Naive thymus-derived CD4-positive, alpha-beta T cell (primary cell): Measurements from ENCODE around the gene ADGRB2. TPM values are rescaled to one million over a fixed set of nuclear protein-coding genes. Genes with fewer than 3 reads are reported as not detected.

Experiments used
- ATAC-seq: fragments of 150-1000 bp; cut with Tn5 transposase; 2 replicates; pipeline ENCODE4 v1.10.0; 2021; ENCODE audit warnings: mild to moderate bottlenecking, moderate library complexity
- CTCF ChIA-PET: fragments of 350-600 bp; sonication (Branson Sonifier 250); formaldehyde crosslinking; loops from one replicate; lab custom pipeline; 2021; ENCODE audit warnings: antibody characterized with exemption; lab: Charles Lee
- POLR2A ChIA-PET: fragments of 350-600 bp; sonication (Branson Sonifier 250); formaldehyde crosslinking; loops from one replicate; lab custom pipeline; 2021; ENCODE audit warnings: antibody characterized with exemption, inconsistent platforms; lab: Charles Lee
- DNase-seq, 9 donors: peaks; one replicate each; pipeline versions ENCODE4 v3.0.0 to v3.0.0-alpha.2; 2020 to 2022; ENCODE audit warnings: mixed read lengths in 1 of 9
- H3K27ac ChIP-seq: one replicate; pipeline ENCODE4 v1.7.0; 2013; ENCODE audit warnings: mild to moderate bottlenecking, low read depth, low read length, moderate library complexity
- H3K27me3 ChIP-seq, 2 donors: one replicate each; pipeline ENCODE4 v1.7.0; 2013; ENCODE audit warnings: low read length in 2 of 2, mild to moderate bottlenecking in 2 of 2, moderate library complexity in 2 of 2; ENCODE audit not compliant: control insufficient read depth in 2 of 2, insufficient read depth in 2 of 2
- H3K36me3 ChIP-seq, 3 experiments: 1 replicate in 2 of 3; 2 replicates in 1 of 3; pipeline ENCODE4 v1.7.0; 2013; ENCODE audit warnings: low read length in 3 of 3, mild to moderate bottlenecking in 3 of 3, moderate library complexity in 1 of 3; ENCODE audit not compliant: insufficient read depth in 3 of 3, control insufficient read depth in 2 of 3
- H3K4me1 ChIP-seq, 2 donors: one replicate each; pipeline ENCODE4 v1.7.0; 2013; ENCODE audit warnings: low read length in 2 of 2, mild to moderate bottlenecking in 2 of 2, moderate library complexity in 1 of 2; ENCODE audit not compliant: control insufficient read depth in 2 of 2, insufficient read depth in 2 of 2
- H3K4me3 ChIP-seq: 2 replicates; pipeline ENCODE4 v1.7.0; 2013; ENCODE audit warnings: mild to moderate bottlenecking, low read length
- H3K9me3 ChIP-seq, 3 experiments: 1 replicate in 2 of 3; 2 replicates in 1 of 3; pipeline ENCODE4 v1.7.0; 2013; ENCODE audit warnings: low read length in 3 of 3; ENCODE audit not compliant: control insufficient read depth in 2 of 3
- H3K27ac Mint-ChIP-seq, 9 donors: one replicate each; pipeline ENCODE4 v1.8.0; 2020 to 2022; ENCODE audit warnings: mixed read lengths in 9 of 9, mild to moderate bottlenecking in 8 of 9, moderate library complexity in 5 of 9, inconsistent platforms in 2 of 9
- H3K27me3 Mint-ChIP-seq, 5 donors: one replicate each; pipeline ENCODE4 v1.8.0; 2021 to 2022; ENCODE audit warnings: mixed read lengths in 5 of 5, mild to moderate bottlenecking in 1 of 5
- H3K36me3 Mint-ChIP-seq, 5 donors: one replicate each; pipeline ENCODE4 v1.8.0; 2020 to 2022; ENCODE audit warnings: mixed read lengths in 5 of 5, mild to moderate bottlenecking in 3 of 5, inconsistent platforms in 1 of 5
- H3K4me1 Mint-ChIP-seq, 7 donors: one replicate each; pipeline ENCODE4 v1.8.0; 2020 to 2022; ENCODE audit warnings: mixed read lengths in 7 of 7, mild to moderate bottlenecking in 3 of 7, inconsistent platforms in 1 of 7
- H3K4me3 Mint-ChIP-seq, 10 donors: one replicate each; pipeline ENCODE4 v1.8.0; 2020 to 2022; ENCODE audit warnings: mild to moderate bottlenecking in 10 of 10, mixed read lengths in 10 of 10, moderate library complexity in 6 of 10, inconsistent platforms in 2 of 10
- H3K9me3 Mint-ChIP-seq, 11 donors: one replicate each; pipeline ENCODE4 v1.8.0; 2020 to 2022; ENCODE audit warnings: mixed read lengths in 11 of 11, mild to moderate bottlenecking in 4 of 11, inconsistent platforms in 1 of 11, moderate library complexity in 1 of 11
- intact Hi-C, 2 donors: fragments of 100-400 bp; cut with micrococcal nuclease; formaldehyde crosslinking; loops; one replicate each; pipeline ENCODE4 v1.15.1; 2023
- polyA plus RNA-seq, 2 donors: library from polyadenylated mRNA; unstranded; fragments of 300-500 nt; fragmentation: Illumina TruSeq; gene quantifications; one replicate each; pipeline ENCODE4 v1.2.3, GENCODE V29; 2021
- total RNA-seq, 6 experiments: library from RNA in 5 of 6; stranded (reverse) in 5 of 6; gene quantifications; 1 replicate in 5 of 6; 2 replicates in 1 of 6; pipeline ENCODE4 v1.2.3 and lab custom pipeline; 2021 to 2026

The ADGRB2 gene
- total and polyA plus RNA-seq, 7 experiments from 2014 or later = 0.11 to 4.3 (median 0.43) TPM; not detected in 2

DNA sequence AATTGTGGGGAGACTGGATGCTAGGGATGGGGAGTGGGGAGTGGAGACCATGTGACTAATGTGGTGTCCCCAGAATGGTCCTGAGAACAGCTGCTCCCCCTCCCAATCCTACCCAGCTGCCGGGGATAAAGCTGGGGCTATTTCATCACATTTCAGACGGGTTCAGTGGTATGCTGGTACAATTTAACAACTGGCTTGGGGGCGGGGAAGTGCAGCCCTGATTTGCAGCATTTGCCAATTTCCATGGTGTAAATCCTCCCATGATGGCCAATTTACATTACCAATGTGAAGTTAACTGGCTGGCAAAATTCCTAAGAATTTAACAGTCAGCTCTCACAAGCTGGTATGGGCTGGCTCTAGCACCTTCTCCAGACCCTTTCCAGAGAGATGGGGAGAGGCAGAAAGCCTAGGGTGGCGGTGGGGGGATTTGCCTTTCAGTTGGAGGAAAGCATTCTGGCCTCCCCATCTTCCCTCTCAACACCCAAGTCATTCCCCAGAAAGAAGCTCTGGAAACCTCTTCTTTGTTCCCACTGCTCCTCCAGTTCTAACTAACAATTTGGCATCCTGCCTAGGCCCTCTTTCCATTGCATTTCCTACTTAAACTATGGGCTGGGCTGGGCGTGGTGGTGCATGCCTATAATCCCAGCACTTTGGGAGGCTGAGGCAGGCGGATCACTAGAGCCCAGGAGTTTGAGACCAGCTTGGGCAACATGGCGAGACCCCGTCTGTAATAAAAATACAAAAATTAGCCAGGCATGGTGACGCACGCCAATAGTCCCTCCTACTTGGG is 11.3 kb upstream of the ADGRB2 start:
- Histone ChIP-seq H3K27ac (no peak overlapping the region), H3K4me3 (no peak overlapping the region), H3K36me3 (no peaks in the 10 kb centered on the region), H3K27me3 (peaks cover 0 to 3% of the 10 kb centered on the region in 2 donors), H3K9me3 (no peaks in the 10 kb centered on the region), H3K4me1 (peaks cover 6 to 14% of the 10 kb centered on the region in 2 donors)
- Mint-ChIP-seq H3K4me1 (peaks cover 19 to 29% (median 21%) of the 10 kb centered on the region in 7 donors), H3K4me3 (no peak overlapping the region), H3K27me3 (peaks cover 27 to 57% (median 40%) of the 10 kb centered on the region in 5 donors), H3K36me3 (peaks cover 0 to 2% (median 0%) of the 10 kb centered on the region in 5 donors), H3K27ac (no peak overlapping the region), H3K9me3 (no peaks in the 10 kb centered on the region)
- intact Hi-C loops = no loop called here
- POLR2A ChIA-PET = no interaction called here
- DNase-seq (no peak), ATAC-seq (no peak)
- CTCF ChIA-PET = interaction anchor here (0.7 kb wide), 1 partner anchor 153 kb away, joined by 4 read pairs; no protein-coding TSS in a partner anchor

GRCh38 chr1:31774495-31774894 is 10.4 kb upstream of the ADGRB2 start:
- ATAC-seq (no peak), DNase-seq (no peak)
- POLR2A ChIA-PET = no interaction called here
- intact Hi-C loops = no loop called here
- Histone ChIP-seq H3K4me3 (no peak overlapping the region), H3K27me3 (peaks cover 0 to 3% of the 10 kb centered on the region in 2 donors), H3K4me1 (peaks cover 6 to 14% of the 10 kb centered on the region in 2 donors), H3K27ac (no peak overlapping the region), H3K9me3 (no peaks in the 10 kb centered on the region), H3K36me3 (no peaks in the 10 kb centered on the region)
- peaks cover 21 to 36% (median 26%) of the 10 kb centered on the region in 7 donors for H3K4me1 Mint-ChIP-seq
- H3K9me3 Mint-ChIP-seq = no peaks in the 10 kb centered on the region
- H3K27ac Mint-ChIP-seq = no peak overlapping the region
- H3K27me3 Mint-ChIP-seq = peaks cover 27 to 62% (median 35%) of the 10 kb centered on the region in 5 donors
- CTCF ChIA-PET = no interaction called here
- H3K4me3 Mint-ChIP-seq = peak overlapping the region in 1 of 10 donors; percentile 12
- peaks cover 0 to 2% (median 0%) of the 10 kb centered on the region in 5 donors for H3K36me3 Mint-ChIP-seq

DNA sequence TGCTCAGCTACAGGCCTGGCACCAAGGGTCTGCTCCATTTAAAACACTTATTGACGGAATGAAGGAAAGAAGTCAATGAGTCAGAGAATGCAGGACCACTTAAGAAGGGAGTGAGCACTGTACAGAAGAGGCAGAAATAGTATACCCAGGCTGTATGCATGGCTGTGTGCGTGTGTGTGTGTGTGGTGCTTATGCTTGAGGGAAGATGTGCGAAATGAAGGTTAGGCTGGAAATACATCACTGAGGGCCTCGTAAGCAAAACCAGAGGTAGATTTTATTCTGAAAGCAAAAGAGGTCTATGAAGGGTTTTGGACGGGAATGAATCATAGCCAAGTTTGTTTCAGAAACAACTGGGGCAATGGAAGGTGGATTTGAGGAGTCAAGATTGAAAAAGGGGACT is 9.7 kb upstream of the ADGRB2 start:
- Histone ChIP-seq H3K27me3 (peaks cover 0 to 3% of the 10 kb centered on the region in 2 donors), H3K36me3 (no peaks in the 10 kb centered on the region), H3K4me3 (no peak overlapping the region), H3K27ac (no peak overlapping the region), H3K9me3 (no peaks in the 10 kb centered on the region), H3K4me1 (peaks cover 6 to 14% of the 10 kb centered on the region in 2 donors)
- POLR2A ChIA-PET = no interaction called here
- intact Hi-C loops = no loop called here
- DNase-seq = no peak
- Mint-ChIP-seq H3K27me3 (peaks cover 27 to 63% (median 35%) of the 10 kb centered on the region in 5 donors), H3K4me3 (peak overlapping the region in 3 of 10 donors; percentile 15 to 97 (median 26)), H3K36me3 (peaks cover 0 to 2% (median 0%) of the 10 kb centered on the region in 5 donors), H3K27ac (no peak overlapping the region), H3K4me1 (peaks cover 21 to 43% (median 32%) of the 10 kb centered on the region in 7 donors), H3K9me3 (no peaks in the 10 kb centered on the region)
- ATAC-seq = no peak
- CTCF ChIA-PET = interaction anchor here (0.5 kb wide), 1 partner anchor 115 kb away, joined by 3 read pairs; no protein-coding TSS in a partner anchor

DNA sequence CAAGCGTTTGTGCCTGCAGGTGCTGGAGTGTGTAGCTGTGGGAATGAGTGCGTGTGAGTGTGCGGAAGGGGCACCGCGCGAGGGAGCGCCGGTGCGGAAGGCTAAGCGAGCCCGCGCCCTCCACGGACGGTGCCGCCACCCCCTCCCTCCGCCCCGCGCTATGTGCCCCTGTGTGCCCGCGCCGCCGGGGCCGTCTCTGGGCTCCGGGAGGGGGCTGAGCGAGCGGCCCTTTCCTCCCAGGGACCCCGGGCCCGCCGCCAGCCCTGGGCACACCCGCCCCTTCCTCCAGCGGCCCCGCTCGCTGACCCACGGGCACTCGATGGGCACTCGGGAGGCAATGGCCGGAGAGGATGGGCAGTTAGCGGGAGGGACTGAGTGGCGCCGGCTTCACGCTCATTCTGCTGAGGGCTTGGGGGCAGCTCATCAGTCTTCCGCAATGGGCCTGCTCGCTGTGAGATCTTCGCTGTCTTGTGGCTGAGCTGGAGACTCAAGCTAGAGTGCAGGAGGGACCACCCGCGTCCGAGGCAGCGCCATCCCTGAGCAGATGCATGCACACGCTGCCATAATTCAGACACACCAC is 8.6 kb upstream of the ADGRB2 start:
- Mint-ChIP-seq H3K4me3 (peak overlapping the region; percentile 83 to 98 (median 90)), H3K27me3 (peaks cover 27 to 74% (median 35%) of the 10 kb centered on the region in 5 donors), H3K4me1 (peaks cover 21 to 45% (median 36%) of the 10 kb centered on the region in 7 donors), H3K36me3 (peaks cover 0 to 2% (median 0%) of the 10 kb centered on the region in 5 donors), H3K27ac (peak overlapping the region in 7 of 9 donors; percentile 6 to 87 (median 69)), H3K9me3 (no peaks in the 10 kb centered on the region)
- H3K36me3 ChIP-seq = no peaks in the 10 kb centered on the region
- intact Hi-C loops = loop anchor here in 1 of 2 donors (1.0 kb wide), 1 partner anchor 8 kb away; the partner anchor contains the start of gene ADGRB2
- peaks cover 0 to 3% of the 10 kb centered on the region in 2 donors for H3K27me3 ChIP-seq
- ChIA-PET CTCF (interaction anchor here (0.6 kb wide), 1 partner anchor 198 kb away, joined by 3 read pairs; no protein-coding TSS in a partner anchor), POLR2A (no interaction called here)
- ATAC-seq = peak; percentile 45
- H3K4me3 ChIP-seq = peak overlapping the region; percentile 60
- DNase-seq = no peak
- peaks cover 6 to 14% of the 10 kb centered on the region in 2 donors for H3K4me1 ChIP-seq
- no peaks in the 10 kb centered on the region for H3K9me3 ChIP-seq
- no peak overlapping the region for H3K27ac ChIP-seq

DNA sequence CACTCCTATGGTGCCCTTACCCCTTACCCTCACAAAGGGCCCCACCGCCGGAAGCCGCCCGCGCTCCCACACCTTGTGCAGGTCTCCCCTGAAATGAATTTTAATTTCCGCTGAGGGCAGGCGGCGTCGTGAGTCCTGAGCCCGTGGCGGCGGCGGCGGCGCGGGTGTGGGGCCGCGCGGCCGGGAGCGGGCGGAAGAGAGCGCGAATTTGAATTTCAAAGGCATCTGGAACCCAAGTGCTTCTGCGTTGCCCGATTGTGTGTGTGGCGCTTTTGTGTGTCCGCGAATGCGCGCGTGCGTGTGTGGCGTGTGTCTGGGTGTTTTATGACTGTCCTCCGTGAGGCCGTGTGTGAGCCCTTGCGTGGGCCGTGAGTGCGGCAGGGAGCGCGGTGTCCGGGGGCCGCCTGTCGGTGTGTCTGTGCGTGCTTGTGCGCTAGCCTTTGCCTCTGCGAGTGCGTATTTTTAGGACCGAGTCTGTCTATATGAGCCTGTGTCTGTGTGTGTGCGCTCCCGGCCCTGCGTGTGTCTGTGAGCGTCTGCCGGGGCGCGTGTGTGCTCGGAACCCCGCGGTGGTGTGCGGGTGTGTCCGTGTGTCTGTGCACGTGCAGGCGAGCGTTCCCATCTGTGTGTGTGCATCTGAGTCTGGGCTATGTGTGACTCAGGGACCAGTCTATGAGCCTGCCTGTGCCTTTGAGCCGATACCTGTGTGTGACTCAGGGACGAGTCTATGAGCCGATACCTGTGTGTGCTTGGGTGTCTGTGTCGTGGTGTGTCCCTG is 7.9 kb upstream of the ADGRB2 start:
- Histone ChIP-seq H3K36me3 (no peaks in the 10 kb centered on the region), H3K4me3 (peak overlapping the region; percentile 60), H3K27ac (peak overlapping the region; percentile 3), H3K9me3 (no peaks in the 10 kb centered on the region), H3K27me3 (peaks cover 0 to 3% of the 10 kb centered on the region in 2 donors), H3K4me1 (peaks cover 6 to 14% of the 10 kb centered on the region in 2 donors)
- Mint-ChIP-seq H3K4me3 (peak overlapping the region; percentile 83 to 98 (median 90)), H3K36me3 (peaks cover 0 to 2% (median 0%) of the 10 kb centered on the region in 5 donors), H3K27me3 (peaks cover 26 to 74% (median 32%) of the 10 kb centered on the region in 5 donors), H3K9me3 (no peaks in the 10 kb centered on the region), H3K27ac (peak overlapping the region; percentile 30 to 87 (median 58)), H3K4me1 (peaks cover 21 to 45% (median 36%) of the 10 kb centered on the region in 7 donors)
- intact Hi-C loops = loop anchor here in 1 of 2 donors (1.0 kb wide), 1 partner anchor 8 kb away; the partner anchor contains the start of gene ADGRB2
- DNase-seq (peak in 8 of 9 donors; percentile 12 to 47 (median 46)), ATAC-seq (peak; percentile 65)
- ChIA-PET POLR2A (no interaction called here), CTCF (interaction anchor here (0.6 kb wide), 1 partner anchor 198 kb away, joined by 3 read pairs; no protein-coding TSS in a partner anchor)
